CD4-positive, alpha-beta T cell treated with Interleukin-17A for 4 hours (primary cell): ENCODE measurements around the gene GRID1.
"Not testable (repeated sequence)": the region's sequence is repeated elsewhere in the genome, so short reads cannot be mapped to it uniquely, and the experiment has no call there.

Experiments used
- DNase-seq: peaks from one replicate; pipeline ENCODE4 v3.0.0-alpha.2; 2020; ENCODE audit warnings: mixed read lengths

Gene GRID1

DNA sequence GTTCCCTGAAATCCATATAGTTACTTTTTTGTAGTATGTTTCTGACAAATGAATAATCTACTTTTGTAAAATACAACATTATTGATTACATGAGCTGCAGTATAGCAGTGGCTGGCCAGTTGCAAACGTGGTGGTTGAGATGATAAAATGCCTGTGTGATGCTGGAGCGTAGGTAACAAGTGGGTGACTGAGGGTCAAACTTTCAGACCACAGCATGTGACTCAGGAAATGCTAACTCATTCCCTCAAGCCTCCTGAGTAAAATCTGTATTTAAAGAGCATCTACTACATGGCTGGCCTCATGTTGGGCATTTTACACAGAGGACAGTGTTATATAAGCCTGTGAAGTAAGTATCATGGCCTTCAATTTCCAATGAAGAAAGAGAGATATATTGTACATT is 585.2 kb downstream of the GRID1 start:
- DNase-seq = no peak

- no peak for DNase-seq
Observed at GRCh38 chr10:85778074-85778473, 588.5 kb downstream of the GRID1 start.

DNA sequence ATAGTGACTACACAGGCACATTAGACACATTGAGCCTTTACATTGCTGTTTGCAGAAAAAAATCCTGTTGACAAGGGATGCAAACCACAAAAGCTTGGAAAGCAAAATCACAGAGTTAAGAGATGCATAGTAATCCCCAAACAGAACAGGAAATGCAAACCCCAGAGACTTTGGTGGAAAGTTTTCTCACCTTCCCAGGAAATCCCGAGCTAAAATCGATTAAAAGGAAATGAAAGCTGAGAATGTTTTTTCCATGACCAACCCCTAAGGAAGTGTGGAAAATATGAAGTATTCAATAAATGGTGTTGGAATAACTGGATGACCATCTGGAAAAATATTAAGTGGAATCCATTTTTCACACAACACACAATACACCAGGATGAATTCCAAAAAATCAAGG is 598.7 kb downstream of the GRID1 start:
- no peak for DNase-seq

DNA sequence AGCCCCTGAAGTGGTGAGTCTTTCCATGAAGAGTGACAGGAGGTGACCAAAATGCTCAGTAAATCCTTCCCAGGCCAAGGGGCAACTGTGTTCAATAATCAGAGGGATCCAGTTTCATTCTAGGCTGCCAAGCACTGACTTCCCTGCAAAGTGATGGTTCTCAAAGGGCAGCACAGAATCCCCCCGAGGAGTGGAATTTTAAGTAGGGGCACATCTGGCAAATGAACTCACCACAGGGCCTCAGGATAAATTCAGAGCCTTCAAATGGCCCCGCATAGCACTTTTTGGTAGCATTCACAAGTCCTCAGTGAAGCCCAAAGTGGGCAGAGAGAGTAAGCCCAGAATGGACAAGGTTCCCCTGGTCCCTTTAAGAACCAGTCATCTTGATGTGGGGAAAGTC is 602.5 kb downstream of the GRID1 start:
- no peak for DNase-seq

DNA sequence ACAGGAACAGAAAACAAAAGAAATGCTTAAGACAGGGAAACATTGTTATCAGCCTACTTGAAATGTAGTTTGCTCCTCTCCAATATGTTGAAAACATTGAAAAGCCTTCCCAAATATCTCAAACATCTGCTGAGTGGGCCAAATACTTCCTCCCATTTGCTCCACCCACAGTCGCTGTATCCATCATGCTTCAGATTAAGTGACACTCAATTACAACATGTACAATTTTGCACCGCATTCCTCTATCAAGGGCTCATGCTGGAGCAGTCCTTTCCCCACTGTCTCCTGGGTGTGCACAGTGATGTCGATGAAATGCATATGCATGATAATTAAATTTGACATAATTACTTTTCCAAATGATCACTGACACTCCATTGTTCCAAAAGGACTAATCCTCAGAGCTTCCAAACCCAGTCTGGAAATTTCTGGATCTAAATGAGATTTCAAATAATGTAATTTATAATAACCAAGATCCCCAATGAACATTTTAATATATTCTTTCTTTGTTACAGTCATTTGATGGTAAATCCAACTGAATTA is 604.6 kb downstream of the GRID1 start:
- DNase-seq = no peak

GRCh38 chr10:85741626-85742300 is 624.8 kb downstream of the GRID1 start:
- DNase-seq = peak; percentile 6

DNA sequence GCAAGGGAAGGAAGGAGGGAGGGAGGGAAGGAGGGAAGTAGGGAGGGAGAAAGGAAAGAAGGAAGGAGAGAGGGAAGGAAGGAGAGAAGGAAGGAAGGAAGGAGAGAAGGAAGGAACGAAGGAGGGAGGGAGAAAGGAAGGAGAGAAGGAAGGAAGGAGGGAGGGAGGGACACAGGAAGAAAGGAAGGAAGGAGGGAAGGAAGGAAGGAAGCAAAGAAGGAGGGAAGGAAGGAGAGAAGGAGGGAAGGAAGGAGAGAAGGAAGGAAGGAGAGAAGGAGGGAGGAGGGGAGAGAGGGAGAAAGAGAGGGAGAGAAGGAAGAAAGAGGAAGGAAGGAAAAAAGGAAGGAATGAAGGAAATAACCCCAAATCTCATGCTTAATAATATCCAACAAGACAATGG is 630.6 kb downstream of the GRID1 start:
- no peak for DNase-seq

DNA sequence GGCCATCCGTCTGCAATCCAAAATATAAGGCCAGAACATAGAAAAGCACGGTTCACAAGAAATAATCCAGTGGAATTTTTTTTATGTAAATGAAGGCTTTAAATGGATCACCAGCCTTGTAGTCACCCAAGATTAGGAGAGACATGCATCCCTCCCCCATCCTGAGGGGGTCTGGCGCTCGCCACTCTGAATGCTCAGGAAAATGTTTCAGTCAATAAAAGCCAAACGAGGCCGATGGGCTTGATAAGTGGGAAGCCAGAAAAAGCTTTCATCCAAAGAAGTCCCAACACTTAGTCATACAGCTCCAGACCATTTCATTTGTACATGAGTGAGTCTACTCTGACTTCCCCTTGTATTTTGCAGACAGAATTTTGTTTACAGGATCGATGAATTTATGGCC is 631.8 kb downstream of the GRID1 start:
- no peak for DNase-seq

GRCh38 chr10:85724215-85724614 is 642.4 kb downstream of the GRID1 start:
- no peak for DNase-seq

DNA sequence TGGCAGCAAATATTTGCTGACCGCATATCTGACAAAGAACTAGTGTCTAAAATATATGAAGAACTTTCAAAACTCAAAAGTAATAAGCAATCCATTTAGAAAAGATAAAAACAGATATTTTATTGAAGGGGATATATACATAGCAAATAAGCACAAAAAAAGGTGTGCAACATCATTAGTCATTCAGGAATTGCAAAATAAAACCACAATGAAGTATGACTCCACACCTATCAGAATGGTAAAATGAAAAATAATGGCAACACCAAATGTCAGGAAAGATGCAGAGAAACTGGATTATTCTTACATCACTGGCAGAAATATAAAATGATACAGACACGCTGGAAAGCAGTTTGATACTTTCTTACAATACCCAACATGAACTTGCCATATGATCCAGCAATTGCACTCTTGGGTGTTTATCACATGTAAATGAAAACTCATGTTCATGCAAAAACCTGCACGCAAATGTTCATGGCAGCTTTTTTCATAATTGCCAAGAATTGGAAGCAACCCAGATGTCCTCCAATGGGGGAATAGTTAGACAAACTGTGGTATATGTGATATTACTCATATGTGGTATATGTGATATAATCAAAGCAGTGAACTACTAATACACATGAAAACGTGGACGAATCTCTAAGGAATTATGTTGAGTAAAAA is 645.5 kb downstream of the GRID1 start:
- no peak for DNase-seq

DNA sequence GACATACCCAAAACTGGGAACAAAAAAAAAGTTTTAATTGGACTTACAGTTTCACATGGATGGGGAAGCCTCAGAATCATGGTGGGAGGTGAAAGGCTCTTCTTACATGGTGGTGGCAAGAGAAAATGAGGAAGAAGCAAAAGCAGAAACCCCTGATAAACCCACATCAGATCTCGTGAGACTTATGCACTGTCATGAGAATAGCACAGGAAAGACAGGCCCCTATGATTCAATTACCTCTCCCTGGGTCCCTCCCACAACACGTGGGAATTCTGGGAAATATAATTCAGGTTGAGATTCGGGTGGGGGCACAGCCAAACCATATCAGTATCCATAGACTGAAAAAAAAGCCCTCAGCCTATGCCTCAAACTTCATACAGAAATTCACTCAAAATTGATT is 647.2 kb downstream of the GRID1 start:
- DNase-seq = no peak

- DNase-seq = no peak
Observed at GRCh38 chr10:85713885-85714284, 652.7 kb downstream of the GRID1 start.

GRCh38 chr10:85702768-85703167 is 663.8 kb downstream of the GRID1 start:
- DNase-seq = no peak

GRCh38 chr10:85699066-85699465 is 667.5 kb downstream of the GRID1 start:
- not testable (repeated sequence) for DNase-seq

DNA sequence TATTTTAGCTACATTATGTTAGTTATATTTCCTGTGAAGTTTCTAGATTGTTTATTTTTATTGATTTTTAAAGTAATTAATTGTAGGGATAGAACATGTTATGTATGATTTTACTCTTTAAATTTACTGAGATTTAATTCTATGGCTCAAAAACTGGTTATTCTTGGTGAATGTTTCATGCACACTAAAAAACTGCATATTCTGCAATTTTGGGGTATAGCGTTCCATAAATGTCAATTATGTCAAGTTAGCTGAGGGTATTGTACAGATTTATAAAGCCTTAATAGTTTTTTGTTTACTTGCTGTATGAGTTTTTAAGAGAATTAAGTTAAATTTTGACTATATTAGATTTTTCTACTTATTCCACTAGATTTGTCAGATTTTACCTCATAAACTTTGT is 669.7 kb downstream of the GRID1 start:
- no peak for DNase-seq

DNA sequence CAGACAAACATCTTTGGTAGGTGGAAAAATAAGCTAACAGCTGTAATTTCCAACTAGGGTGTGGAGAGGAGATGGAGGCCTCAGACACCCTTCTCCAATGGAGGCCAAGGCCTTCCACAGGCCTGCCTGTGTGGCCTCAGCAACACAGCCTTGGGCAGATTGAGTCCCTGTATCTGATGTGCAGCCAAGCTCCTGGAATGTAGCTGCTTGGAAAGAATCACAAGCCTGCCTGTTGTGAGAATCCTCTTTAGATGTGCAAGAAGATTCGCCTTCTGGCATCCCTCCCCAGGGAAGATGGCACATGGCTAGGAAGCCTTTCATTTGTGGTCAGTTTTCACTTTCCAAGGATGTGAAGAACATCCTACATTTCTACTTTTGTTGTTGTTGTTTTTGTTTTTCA is 684.0 kb downstream of the GRID1 start:
- no peak for DNase-seq

GRCh38 chr10:85679710-85680109 is 686.9 kb downstream of the GRID1 start:
- no peak for DNase-seq

GRCh38 chr10:85679061-85679460 is 687.5 kb downstream of the GRID1 start:
- no peak for DNase-seq

GRCh38 chr10:85674851-85675250 is 691.7 kb downstream of the GRID1 start:
- DNase-seq = no peak

DNA sequence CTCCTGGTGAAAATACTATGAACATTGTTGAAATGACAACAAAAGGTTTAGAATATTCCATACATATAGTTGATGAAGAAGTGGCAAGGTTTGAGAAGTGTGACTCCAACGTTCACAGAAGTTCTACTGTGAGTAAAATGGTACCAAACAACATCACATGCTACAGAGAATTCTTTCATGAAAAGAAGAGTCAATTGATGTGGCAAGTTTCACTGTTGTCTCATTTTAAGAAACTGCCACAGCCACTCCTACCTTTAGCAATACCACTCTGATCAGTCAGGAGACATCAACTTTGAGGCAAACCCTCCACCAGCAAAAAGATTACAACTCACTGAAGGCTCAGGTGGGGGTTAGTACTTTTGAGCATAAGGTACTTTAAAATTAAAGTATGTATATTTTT is 693.3 kb downstream of the GRID1 start:
- DNase-seq = no peak

DNA sequence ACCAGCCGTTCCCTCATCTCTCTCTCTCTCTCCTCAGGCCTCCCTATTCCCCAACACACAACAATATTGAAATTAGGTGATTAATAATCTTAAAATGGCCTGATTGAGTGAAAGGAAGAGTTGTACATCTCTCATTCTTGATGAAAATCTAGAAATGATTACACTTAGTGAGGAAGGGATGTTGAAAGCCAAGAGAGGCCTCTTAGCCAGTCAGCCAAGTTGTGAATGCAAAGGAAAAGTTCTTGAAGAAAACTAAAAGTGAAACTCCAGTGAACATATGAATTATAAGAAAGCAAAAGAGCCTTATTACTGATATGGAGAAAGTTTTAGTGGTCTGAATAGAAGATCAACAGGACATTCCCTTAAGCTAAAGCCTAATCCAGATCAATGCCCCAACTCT is 695.1 kb downstream of the GRID1 start:
- no peak for DNase-seq

GRCh38 chr10:85668522-85668921 is 698.1 kb downstream of the GRID1 start:
- DNase-seq = no peak

DNA sequence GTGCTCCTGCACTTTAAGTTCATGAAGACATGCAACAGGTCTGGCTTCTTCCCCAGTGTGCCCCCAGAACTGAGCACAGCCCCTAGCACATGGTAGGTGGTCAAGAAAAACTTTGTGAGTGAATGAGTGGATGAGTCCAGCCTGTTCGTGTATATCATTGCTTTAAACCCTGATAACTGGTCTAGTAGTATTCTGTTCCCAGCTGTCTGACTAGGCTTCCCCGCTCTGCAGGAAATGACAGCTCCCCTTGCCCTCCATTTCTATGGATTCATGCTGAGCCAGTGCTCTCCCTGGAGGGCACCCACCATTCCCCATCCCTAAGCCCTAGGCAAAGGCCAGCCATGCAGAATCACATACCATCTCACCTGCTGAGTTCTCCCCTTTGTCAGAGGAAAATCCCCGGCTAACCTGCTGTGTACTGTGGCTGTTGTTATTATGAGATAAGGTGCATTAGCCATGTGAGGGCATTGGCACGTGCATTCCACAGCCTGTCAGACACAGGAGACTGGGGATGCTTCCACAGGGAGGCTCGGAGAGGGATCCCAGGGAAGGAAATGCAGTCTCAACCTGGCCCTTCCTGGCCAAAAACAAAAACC is 698.9 kb downstream of the GRID1 start:
- no peak for DNase-seq

DNA sequence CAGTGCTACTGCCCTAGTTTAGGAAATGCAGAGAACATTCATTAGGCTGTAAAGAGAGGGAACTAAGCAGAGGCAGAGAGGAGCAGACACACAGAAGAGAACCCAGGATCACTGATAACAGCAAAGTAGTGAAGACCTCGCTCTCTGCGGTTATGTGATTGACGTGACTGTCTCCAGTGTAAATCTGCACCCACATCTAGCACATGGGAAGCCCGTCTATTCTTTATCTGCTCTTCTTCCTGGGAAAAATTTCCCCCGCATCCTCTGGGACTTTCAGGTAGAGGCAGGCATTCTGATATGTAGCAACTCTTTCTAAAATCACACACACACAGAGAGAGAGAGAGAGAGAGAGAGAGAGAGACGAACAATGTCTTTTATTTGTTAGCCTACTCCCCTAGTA is 699.6 kb downstream of the GRID1 start:
- DNase-seq = no peak
